ENCODE results near the gene MZB1. TPM values are rescaled to one million over a fixed set of nuclear protein-coding genes. Genes with fewer than 3 reads are reported as not detected.
A peak's percentile ranks its signal among the peaks of the same experiment; 100 is the strongest.

The MZB1 gene
- polyA plus RNA-seq, 1 donor from 2014 or later, result not detected

- Histone ChIP-seq H3K9me3 (ENCODE audit: low read length) (no peaks in the 10 kb centered on the region), H3K27ac (ENCODE audit: low read length) (no peak overlapping the region), H3K9ac (ENCODE audit: low read length) (peak overlapping the region; percentile 9), H3K79me2 (replicated peaks; ENCODE audit: insufficient read depth, low read length) (no peaks in the 10 kb centered on the region), H3K4me2 (ENCODE audit: low read length) (no peak overlapping the region), H3K9me2 (ENCODE audit: insufficient read depth, low read length) (no peaks in the 10 kb centered on the region), H3K27me3 (ENCODE audit: insufficient read depth, low read depth, low read length) (peaks cover 50% of the 10 kb centered on the region), H3K36me3 (ENCODE audit: insufficient read depth, low read length) (no peaks in the 10 kb centered on the region), H3K4me3 (ENCODE audit: low read length) (peak overlapping the region; percentile 55), H3F3A (ENCODE audit: insufficient read depth, low read length, poor library complexity, severe bottlenecking) (no peaks in the 10 kb centered on the region), H2AFZ (ENCODE audit: low read depth, low read length) (no peak overlapping the region), H4K20me1 (ENCODE audit: insufficient read depth) (no peaks in the 10 kb centered on the region)
- TF ChIP-seq RAD21 (conservative IDR thresholded peaks at IDR 0.05) (no peak), CTCF (IDR thresholded peaks at IDR 0.05; ENCODE audit: poor library complexity, severe bottlenecking) (peak; percentile 46)
These were observed 4.5 kb upstream of the MZB1 start for GRCh38 chr5:139394123-139394653.

- TF ChIP-seq EZH2 (IDR thresholded peaks at IDR 0.05; ENCODE audit: borderline replicate concordance, insufficient read depth, low read length, poor library complexity, severe bottlenecking), result no peak
- no peak for TF ChIP-seq POLR2AphosphoS5 (IDR thresholded peaks at IDR 0.05)
- TF ChIP-seq REST (IDR thresholded peaks at IDR 0.05; ENCODE audit: borderline replicate concordance), result no peak
- TF ChIP-seq EP300 (conservative IDR thresholded peaks at IDR 0.05; ENCODE audit: poor library complexity, severe bottlenecking), result no peak
- TF ChIP-seq SMC3 (conservative IDR thresholded peaks at IDR 0.05; ENCODE audit: poor library complexity), result no peak
- no peak for TF ChIP-seq RAD21 (conservative IDR thresholded peaks at IDR 0.05)
- no peak for TF ChIP-seq MXI1 (conservative IDR thresholded peaks at IDR 0.05; ENCODE audit: poor library complexity, severe bottlenecking)
- no peak for TF ChIP-seq CTCF (IDR thresholded peaks at IDR 0.05; ENCODE audit: poor library complexity, severe bottlenecking)
- no peak for TF ChIP-seq TAF1 (IDR thresholded peaks at IDR 0.05; ENCODE audit: low read depth)
- Histone ChIP-seq H3F3A (ENCODE audit: insufficient read depth, low read length, poor library complexity, severe bottlenecking) (no peaks in the 10 kb centered on the region), H3K4me2 (ENCODE audit: low read length) (no peak overlapping the region), H3K36me3 (ENCODE audit: insufficient read depth, low read length) (no peaks in the 10 kb centered on the region), H3K4me3 (ENCODE audit: low read length) (peak overlapping the region; percentile 55), H4K20me1 (ENCODE audit: insufficient read depth) (no peaks in the 10 kb centered on the region), H3K9me3 (ENCODE audit: low read length) (no peaks in the 10 kb centered on the region), H3K27me3 (ENCODE audit: insufficient read depth, low read depth, low read length) (peaks cover 50% of the 10 kb centered on the region), H2AFZ (ENCODE audit: low read depth, low read length) (no peak overlapping the region), H3K27ac (ENCODE audit: low read length) (no peak overlapping the region), H3K9me2 (ENCODE audit: insufficient read depth, low read length) (no peaks in the 10 kb centered on the region), H3K9ac (ENCODE audit: low read length) (peak overlapping the region; percentile 9), H3K79me2 (replicated peaks; ENCODE audit: insufficient read depth, low read length) (no peaks in the 10 kb centered on the region)
These were observed 3.9 kb upstream of the MZB1 start for GRCh38 chr5:139393497-139394122.

Data from neural cell (in vitro differentiated cells).